Measurements from ENCODE around the gene AP2S1. TPM values are rescaled to one million over a fixed set of nuclear protein-coding genes. Genes with fewer than 3 reads are reported as not detected.
"Not testable (repeated sequence)": the region's sequence is repeated elsewhere in the genome, so short reads cannot be mapped to it uniquely, and the experiment has no call there.

AP2S1 gene
- total and polyA plus RNA-seq, 3 donors from 2014 or later = 121 to 140 (median 127) TPM

GRCh38 chr19:46885411-46885810 lies 34.8 kb upstream of the AP2S1 start:
- Histone ChIP-seq H3K4me1 (peaks cover 3% of the 10 kb centered on the region), H3K4me3 (no peak overlapping the region), H3K27me3 (no peaks in the 10 kb centered on the region), H3K9me3 (no peaks in the 10 kb centered on the region), H3K36me3 (ENCODE audit: low read depth, missing control alignments) (no peaks in the 10 kb centered on the region), H3K27ac (no peak overlapping the region)
- WGBS, 2 donors = 71 to 82% methylated on average over 2 of the region's 2 CpGs
- DNase-seq = no peak
- intact Hi-C loops (cut with DNase I; ENCODE audit: low total_unique reads) = no loop called here
- TF ChIP-seq POLR2A (IDR thresholded peaks at IDR 0.05) (no peak), CTCF (IDR thresholded peaks at IDR 0.05) (no peak)

GRCh38 chr19:46882751-46883150 lies 32.1 kb upstream of the AP2S1 start:
- WGBS, 2 donors = 59 to 78% methylated on average over 4 of the region's 4 CpGs

GRCh38 chr19:46882034-46882433 lies 31.4 kb upstream of the AP2S1 start:
- Histone ChIP-seq H3K9me3 (no peaks in the 10 kb centered on the region), H3K4me3 (no peak overlapping the region), H3K36me3 (ENCODE audit: low read depth, missing control alignments) (no peaks in the 10 kb centered on the region), H3K27me3 (no peaks in the 10 kb centered on the region), H3K27ac (no peak overlapping the region), H3K4me1 (peaks cover 3% of the 10 kb centered on the region)
- TF ChIP-seq POLR2A (IDR thresholded peaks at IDR 0.05) (no peak), CTCF (IDR thresholded peaks at IDR 0.05) (no peak)
- 93% methylated on average over 4 of the region's 4 CpGs for WGBS, 2 donors
- intact Hi-C loops (cut with DNase I; ENCODE audit: low total_unique reads) = no loop called here
- no peak for DNase-seq

More at GRCh38 chr19:46882751-46883150, 32.1 kb upstream of the AP2S1 start:
- H3K4me1 ChIP-seq; H3K36me3 ChIP-seq (ENCODE audit: low read depth, missing control alignments); H3K9me3 ChIP-seq; DNase-seq; H3K27ac ChIP-seq; H3K27me3 ChIP-seq; H3K4me3 ChIP-seq; intact Hi-C loops (cut with DNase I; ENCODE audit: low total_unique reads): not testable (repeated sequence)

GRCh38 chr19:46881092-46881491 lies 30.4 kb upstream of the AP2S1 start:
- DNase-seq = no peak
- WGBS, 2 donors = 94 to 96% methylated on average over 4 of the region's 4 CpGs
- no peaks in the 10 kb centered on the region for H3K27me3 ChIP-seq
- no peaks in the 10 kb centered on the region for H3K36me3 ChIP-seq (ENCODE audit: low read depth, missing control alignments)
- H3K27ac ChIP-seq = no peak overlapping the region
- no peak for TF ChIP-seq POLR2A (IDR thresholded peaks at IDR 0.05)
- no peak for TF ChIP-seq CTCF (IDR thresholded peaks at IDR 0.05)
- intact Hi-C loops (cut with DNase I; ENCODE audit: low total_unique reads) = no loop called here
- no peak overlapping the region for H3K4me3 ChIP-seq
- peaks cover 3% of the 10 kb centered on the region for H3K4me1 ChIP-seq
- no peaks in the 10 kb centered on the region for H3K9me3 ChIP-seq

GRCh38 chr19:46880431-46880830 lies 29.8 kb upstream of the AP2S1 start:
- no peaks in the 10 kb centered on the region for H3K27me3 ChIP-seq
- H3K27ac ChIP-seq = no peak overlapping the region
- no peak overlapping the region for H3K4me3 ChIP-seq
- DNase-seq = no peak
- no peaks in the 10 kb centered on the region for H3K36me3 ChIP-seq (ENCODE audit: low read depth, missing control alignments)
- H3K4me1 ChIP-seq = peaks cover 3% of the 10 kb centered on the region
- H3K9me3 ChIP-seq = no peaks in the 10 kb centered on the region
- WGBS, 2 donors = 94 to 95% methylated on average over 1 of the region's 1 CpG
- intact Hi-C loops (cut with DNase I; ENCODE audit: low total_unique reads) = no loop called here
- no peak for TF ChIP-seq POLR2A (IDR thresholded peaks at IDR 0.05)
- no peak for TF ChIP-seq CTCF (IDR thresholded peaks at IDR 0.05)
